H1 (cell line): ENCODE data around the gene PSMC5. TPM values are rescaled to one million over a fixed set of nuclear protein-coding genes. Genes with fewer than 3 reads are reported as not detected.
"Not testable (repeated sequence)": the region's sequence is repeated elsewhere in the genome, so short reads cannot be mapped to it uniquely, and the experiment has no call there.

Experiments used
- CTCF ChIA-PET: fragments of 300-600 bp; sonication (Branson Sonifier 250); formaldehyde crosslinking; loops from one replicate; lab custom pipeline; 2021; ENCODE audit not compliant: partially characterized antibody; lab: Charles Lee
- POLR2A ChIA-PET: fragments of 300-600 bp; sonication (Branson Sonifier 250); formaldehyde crosslinking; loops from one replicate; lab custom pipeline; 2021; ENCODE audit warnings: inconsistent platforms; ENCODE audit not compliant: partially characterized antibody; lab: Charles Lee
- DNase-seq, 2 experiments: peaks; one replicate each; pipeline versions ENCODE4 v3.0.0 to v3.0.0-alpha.2; 2010 to 2022; ENCODE audit warnings: low spot score in 2 of 2, low read depth in 1 of 2, mixed read lengths in 1 of 2
- FAIRE-seq: peaks from 2 replicates; lab custom pipeline; 2011; peaks lifted over from hg19 to GRCh38; lab: Jason Lieb, UNC
- H2AFZ ChIP-seq: 2 replicates; pipeline ENCODE4 v1.8.1; 2012; ENCODE audit warnings: low read length, inconsistent platforms
- H2AK5ac ChIP-seq: 2 replicates; pipeline ENCODE4 v1.6.1; 2013; ENCODE audit warnings: low read depth, low read length
- H2BK120ac ChIP-seq: replicated peaks from 2 replicates; pipeline ENCODE3; 2013; ENCODE audit warnings: low read depth, low read length, inconsistent platforms
- H2BK12ac ChIP-seq: 2 replicates; pipeline ENCODE4 v1.6.1; 2013; ENCODE audit warnings: low read depth, low read length
- H2BK15ac ChIP-seq: 2 replicates; pipeline ENCODE4 v1.6.1; 2013; ENCODE audit warnings: low read length
- H2BK20ac ChIP-seq: 2 replicates; pipeline ENCODE4 v1.6.1; 2013; ENCODE audit warnings: low read length
- H2BK5ac ChIP-seq: 2 replicates; pipeline ENCODE4 v1.6.1; 2013; ENCODE audit warnings: low read depth, low read length
- H3K14ac ChIP-seq: 2 replicates; pipeline ENCODE4 v1.6.1; 2013; ENCODE audit warnings: inconsistent platforms; ENCODE audit not compliant: insufficient read length
- H3K18ac ChIP-seq: 2 replicates; pipeline ENCODE4 v1.6.1; 2013; ENCODE audit warnings: low read length; ENCODE audit errors: extremely low read depth
- H3K23ac ChIP-seq: 2 replicates; pipeline ENCODE4 v1.6.1; 2013; ENCODE audit warnings: inconsistent platforms; ENCODE audit not compliant: insufficient read length
- H3K23me2 ChIP-seq: 2 replicates; pipeline ENCODE4 v1.6.1; 2013; ENCODE audit warnings: low read depth, low read length
- H3K27ac ChIP-seq: 2 replicates; pipeline ENCODE4 v1.6.1; 2011; ENCODE audit warnings: low read depth, low read length, inconsistent platforms
- H3K27me3 ChIP-seq, 4 experiments: replicated peaks in 1 of 4; 1 replicate in 1 of 4; 2 replicates in 3 of 4; pipeline versions ENCODE4 v1.6.1 to v1.8.1; 2011 to 2013; ENCODE audit warnings: low read length in 3 of 4, mild to moderate bottlenecking in 3 of 4, inconsistent platforms in 2 of 4, mixed read lengths in 2 of 4, moderate library complexity in 1 of 4; ENCODE audit not compliant: control insufficient read depth in 3 of 4, insufficient read depth in 3 of 4; ENCODE audit errors: extremely low read depth in 1 of 4
- H3K36me3 ChIP-seq, 4 experiments: 2 replicates each; pipeline versions ENCODE4 v1.6.1 to v1.8.1; 2011 to 2013; ENCODE audit warnings: mild to moderate bottlenecking in 4 of 4, low read length in 3 of 4, moderate library complexity in 2 of 4, control low read depth in 1 of 4, inconsistent platforms in 1 of 4; ENCODE audit not compliant: insufficient read depth in 4 of 4, control insufficient read depth in 2 of 4
- H3K4ac ChIP-seq: replicated peaks from 2 replicates; pipeline ENCODE3; 2013; ENCODE audit warnings: low read length, low read depth, mixed read lengths, inconsistent platforms; ENCODE audit not compliant: insufficient read length
- H3K4me1 ChIP-seq, 4 experiments: replicated peaks in 1 of 4; 1 replicate in 1 of 4; 2 replicates in 3 of 4; pipeline versions ENCODE4 v1.6.1 to v1.8.1; 2011 to 2013; ENCODE audit warnings: low read length in 3 of 4, inconsistent platforms in 2 of 4, mixed read lengths in 1 of 4; ENCODE audit not compliant: insufficient read depth in 4 of 4, control insufficient read depth in 3 of 4
- H3K4me2 ChIP-seq, 2 experiments: 2 replicates each; pipeline versions ENCODE4 v1.6.1 to v1.8.1; 2011 to 2013; ENCODE audit warnings: low read depth in 2 of 2, low read length in 2 of 2, control low read depth in 1 of 2, inconsistent platforms in 1 of 2, mild to moderate bottlenecking in 1 of 2; ENCODE audit not compliant: insufficient read depth in 1 of 2
- H3K4me3 ChIP-seq, 4 experiments: fragments of 200-600, 300-600 bp in 1 of 4; sonication (generic), shearing (Covaris generic), sonication (Bioruptor Twin) in 1 of 4; 2 replicates each; pipeline versions ENCODE4 v1.5.1 to v1.8.1; 2011 to 2016; ENCODE audit warnings: low read length in 4 of 4, low read depth in 3 of 4, control low read depth in 2 of 4, inconsistent platforms in 2 of 4, mild to moderate bottlenecking in 2 of 4, mixed read lengths in 1 of 4, moderate library complexity in 1 of 4; ENCODE audit not compliant: insufficient read depth in 2 of 4; ENCODE audit errors: extremely low read depth in 1 of 4
- H3K56ac ChIP-seq: replicated peaks from 2 replicates; pipeline ENCODE3; 2013; ENCODE audit warnings: low read depth, mild to moderate bottlenecking, mixed read lengths, low read length, inconsistent platforms; ENCODE audit not compliant: insufficient read length
- H3K79me1 ChIP-seq: 2 replicates; pipeline ENCODE4 v1.6.1; 2013; ENCODE audit warnings: low read depth, low read length, control low read depth
- H3K79me2 ChIP-seq, 2 experiments: 2 replicates each; pipeline versions ENCODE4 v1.6.1 to v1.8.1; 2012 to 2013; ENCODE audit warnings: low read length in 2 of 2, mild to moderate bottlenecking in 2 of 2, inconsistent platforms in 1 of 2; ENCODE audit not compliant: insufficient read depth in 2 of 2, control insufficient read depth in 1 of 2
- H3K9ac ChIP-seq, 4 experiments: replicated peaks in 1 of 4; 1 replicate in 1 of 4; 2 replicates in 3 of 4; pipeline versions ENCODE4 v1.6.1 to v1.8.1; 2011 to 2013; ENCODE audit warnings: low read depth in 3 of 4, low read length in 3 of 4, control low read depth in 2 of 4, mild to moderate bottlenecking in 2 of 4, moderate library complexity in 2 of 4, inconsistent platforms in 1 of 4; ENCODE audit errors: extremely low read depth in 1 of 4
- H3K9me3 ChIP-seq, 2 experiments: 2 replicates each; pipeline versions ENCODE4 v1.6.1 to v1.8.1; 2012 to 2013; ENCODE audit warnings: mild to moderate bottlenecking in 2 of 2, moderate library complexity in 2 of 2, control low read depth in 1 of 2, inconsistent platforms in 1 of 2, low read depth in 1 of 2, low read length in 1 of 2, mixed read lengths in 1 of 2; ENCODE audit not compliant: insufficient read depth in 2 of 2
- H4K20me1 ChIP-seq, 2 experiments: replicated peaks in 1 of 2; 2 replicates each; pipeline versions ENCODE3 to v1.8.1; 2011 to 2013; ENCODE audit warnings: inconsistent platforms in 2 of 2, low read length in 2 of 2, mild to moderate bottlenecking in 1 of 2; ENCODE audit not compliant: insufficient read depth in 2 of 2, control insufficient read depth in 1 of 2
- H4K5ac ChIP-seq: 2 replicates; pipeline ENCODE4 v1.6.1; 2013; ENCODE audit warnings: low read length, low read depth, mixed read lengths, inconsistent platforms; ENCODE audit not compliant: insufficient read length
- H4K8ac ChIP-seq: 2 replicates; pipeline ENCODE4 v1.8.0; 2013; ENCODE audit warnings: mild to moderate bottlenecking, moderate library complexity, low read length, inconsistent platforms; ENCODE audit not compliant: insufficient read depth; ENCODE audit errors: extremely low read depth
- H4K91ac ChIP-seq: replicated peaks from 2 replicates; pipeline ENCODE3; 2013; ENCODE audit warnings: low read length, mixed read lengths, inconsistent platforms; ENCODE audit not compliant: insufficient read length
- CREB1 ChIP-seq: IDR thresholded peaks from 2 replicates; pipeline ENCODE4 v1.6.1; 2012; ENCODE audit warnings: inconsistent platforms
- RAD21 ChIP-seq, 2 experiments: IDR thresholded peaks in 1 of 2; conservative IDR thresholded peaks in 1 of 2; 2 replicates each; pipeline ENCODE4 v1.6.1; 2011; ENCODE audit warnings: low read depth in 2 of 2, low read length in 2 of 2, improper control_type of control experiment in 1 of 2, inconsistent platforms in 1 of 2, mild to moderate bottlenecking in 1 of 2, moderate library complexity in 1 of 2
- SIN3A ChIP-seq, 2 experiments: IDR thresholded peaks in 1 of 2; conservative IDR thresholded peaks in 1 of 2; 2 replicates each; pipeline ENCODE4 v1.6.1; 2011 to 2012; ENCODE audit warnings: low read length in 2 of 2, improper control_type of control experiment in 1 of 2, low read depth in 1 of 2, mild to moderate bottlenecking in 1 of 2
- SP1 ChIP-seq: IDR thresholded peaks from 2 replicates; pipeline ENCODE4 v1.6.1; 2011; ENCODE audit warnings: low read depth, low read length
- WGBS, 2 experiments: shearing (Covaris generic) in 1 of 2; methylation state at CpG; one replicate each; pipeline versions ENCODE4 v1.1.6 to v1.1.7; 2013 to 2015; ENCODE audit warnings: low lambda C conversion rate in 2 of 2, mixed read lengths in 2 of 2, inconsistent platforms in 1 of 2, low coverage in 1 of 2, missing lambda C conversion rate in 1 of 2; ENCODE audit not compliant: insufficient replicate concordance in 2 of 2, insufficient coverage in 1 of 2, insufficient read length in 1 of 2; ENCODE audit errors: extremely low coverage in 1 of 2, missing lambda C conversion rate in 1 of 2; 5-methylcytosine and 5-hydroxymethylcytosine counted together
- polyA plus RNA-seq, 7 experiments: library from polyadenylated mRNA; depleted of rRNA in 3 of 7; stranded (reverse) in 5 of 7; unstranded in 2 of 7; fragments of >200 nt in 5 of 7; fragments of 200-250 nt in 2 of 7; gene quantifications; 1 replicate in 5 of 7; 2 replicates in 1 of 7; 4 replicates in 1 of 7; pipeline versions ENCODE4 v1.2.1 to v1.2.3, GENCODE V29; 2011 to 2013; ENCODE audit warnings: missing spikeins in 2 of 7, mixed read lengths in 2 of 7
- total RNA-seq: library from RNA; stranded (reverse); fragmentation: NEBNext Ultra II Directional; extraction: Animal tissue kit (Norgen Biotek cat#: 25700); gene quantifications from 2 replicates; pipeline ENCODE4 v1.2.1, GENCODE V29; 2021
- TF ChIP-seq, protein P1 (sequence below), 3 experiments: IDR thresholded peaks; 1 replicate in 2 of 3; 2 replicates in 1 of 3; pipeline versions ENCODE4 v1.5.1 to v1.6.1; 2011; ENCODE audit warnings: low read length in 3 of 3, mild to moderate bottlenecking in 3 of 3, inconsistent platforms in 2 of 3, low read depth in 1 of 3, moderate library complexity in 1 of 3; ENCODE audit not compliant: insufficient read depth in 1 of 3; ENCODE audit errors: control extremely low read depth in 1 of 3

PSMC5 gene
- total and polyA plus RNA-seq, 2 of the 8 experiments (the other 6 are each of a cell fraction or from before 2014, with no cell fraction given) = 172 to 180 TPM

DNA sequence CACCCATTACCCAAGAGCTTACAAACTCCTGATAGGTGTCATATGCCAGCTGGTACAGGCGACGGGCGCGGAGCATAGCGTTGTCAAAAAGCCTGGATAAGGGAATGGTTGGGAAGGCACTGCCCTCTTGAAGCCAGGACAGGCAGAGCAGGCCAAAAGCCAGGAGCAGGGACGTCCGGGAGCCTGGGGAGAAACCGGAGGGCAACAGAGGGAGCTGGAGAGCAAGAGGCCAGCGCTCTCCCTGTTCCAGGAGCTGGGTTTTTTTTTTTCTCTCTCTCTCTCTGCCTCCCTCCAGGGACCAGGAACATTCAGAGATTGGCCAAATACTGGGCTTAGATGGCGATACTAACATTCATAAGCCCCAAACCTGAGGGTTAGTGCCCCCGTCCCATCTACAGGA, 54.1 kb downstream of the PSMC5 start:
- POLR2A ChIA-PET = interaction anchor here (0.6 to 1.1 kb wide), 4 partner anchors 16 to 264 kb away, joined by 3 to 4 read pairs (median 3); no protein-coding TSS in a partner anchor

More for the DNA sequence above, 54.1 kb downstream of the PSMC5 start:
- CTCF ChIA-PET = interaction anchor here (0.6 to 4.5 kb wide), 31 partner anchors 8 to 476 kb away, joined by 3 to 66 read pairs (median 4); partner anchors contain the start of genes CSHL1, GH1 and ICAM2
- peak overlapping the region; percentile 68; the same call in 1 of the 2 replicates for H2BK12ac ChIP-seq
- H3K27me3 ChIP-seq, H4K20me1 ChIP-seq, H3K36me3 ChIP-seq, H2BK20ac ChIP-seq, H3K79me2 ChIP-seq, H3K27ac ChIP-seq, H4K5ac ChIP-seq, H4K8ac ChIP-seq, H3K14ac ChIP-seq, H2AK5ac ChIP-seq, H3K9me3 ChIP-seq, H2BK5ac ChIP-seq, H2BK15ac ChIP-seq, H4K91ac ChIP-seq, H3K23me2 ChIP-seq, H3K23ac ChIP-seq, H2BK120ac ChIP-seq, H3K4ac ChIP-seq, H3K56ac ChIP-seq, H3K9ac ChIP-seq, H3K79me1 ChIP-seq: not testable (repeated sequence)
- peaks cover 3 to 15% (median 8%) of the 10 kb centered on the region in 4 experiments for H3K4me1 ChIP-seq
- H2AFZ ChIP-seq = peak overlapping the region; percentile 97
- WGBS, 2 experiments = 37% methylated on average over 8 of the region's 11 CpGs; no CpG with 5 or more reads in 1 of the 2 experiments
- H3K4me3 ChIP-seq = peak overlapping the region in 1 of 4 experiments; percentile 33; a peak in 2 of 8 replicates
- peak overlapping the region; percentile 39 to 41; a peak in 3 of 4 replicates for H3K4me2 ChIP-seq
- DNase-seq (peak in 1 of 2 experiments; percentile 77), FAIRE-seq (peak; percentile 48)
- TF ChIP-seq CREB1 = 0 out of 2 replicates have a peak, but pooled peaks have one; percentile 25
- peak; percentile 93 for TF ChIP-seq SP1
- TF ChIP-seq, protein P1, sequence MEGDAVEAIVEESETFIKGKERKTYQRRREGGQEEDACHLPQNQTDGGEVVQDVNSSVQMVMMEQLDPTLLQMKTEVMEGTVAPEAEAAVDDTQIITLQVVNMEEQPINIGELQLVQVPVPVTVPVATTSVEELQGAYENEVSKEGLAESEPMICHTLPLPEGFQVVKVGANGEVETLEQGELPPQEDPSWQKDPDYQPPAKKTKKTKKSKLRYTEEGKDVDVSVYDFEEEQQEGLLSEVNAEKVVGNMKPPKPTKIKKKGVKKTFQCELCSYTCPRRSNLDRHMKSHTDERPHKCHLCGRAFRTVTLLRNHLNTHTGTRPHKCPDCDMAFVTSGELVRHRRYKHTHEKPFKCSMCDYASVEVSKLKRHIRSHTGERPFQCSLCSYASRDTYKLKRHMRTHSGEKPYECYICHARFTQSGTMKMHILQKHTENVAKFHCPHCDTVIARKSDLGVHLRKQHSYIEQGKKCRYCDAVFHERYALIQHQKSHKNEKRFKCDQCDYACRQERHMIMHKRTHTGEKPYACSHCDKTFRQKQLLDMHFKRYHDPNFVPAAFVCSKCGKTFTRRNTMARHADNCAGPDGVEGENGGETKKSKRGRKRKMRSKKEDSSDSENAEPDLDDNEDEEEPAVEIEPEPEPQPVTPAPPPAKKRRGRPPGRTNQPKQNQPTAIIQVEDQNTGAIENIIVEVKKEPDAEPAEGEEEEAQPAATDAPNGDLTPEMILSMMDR (IDR thresholded peaks at IDR 0.05; ENCODE audit: control extremely low read depth in 1 of 3, insufficient read depth in 1 of 3, low read depth in 1 of 3, low read length in 3 of 3) = peak; percentile 38 to 52 (median 47)
- peak in 1 of 2 experiments; percentile 60; a peak in 1 of 4 replicates for TF ChIP-seq SIN3A (conservative IDR thresholded peaks at IDR 0.05 in 1 of 2, IDR thresholded peaks at IDR 0.05 in 1 of 2; ENCODE audit: low read depth in 1 of 2, low read length in 2 of 2)
- peak in 1 of 2 experiments; percentile 18; a peak in 1 of 4 replicates for TF ChIP-seq RAD21 (IDR thresholded peaks at IDR 0.05 in 1 of 2, conservative IDR thresholded peaks at IDR 0.05 in 1 of 2; ENCODE audit: low read depth in 2 of 2, low read length in 2 of 2)
- peak overlapping the region; percentile 60 for H3K18ac ChIP-seq
